Lung (tissue), 12 donors: ENCODE results near the gene IGLON5. TPM values are rescaled to one million over a fixed set of nuclear protein-coding genes. Genes with fewer than 3 reads are reported as not detected.
A peak's percentile ranks its signal among the peaks of the same experiment; 100 is the strongest.

Source experiments
- ATAC-seq: fragments of 200-7000 bp; cut with Tn5 transposase; one replicate; pipeline ENCODE4 v1.9.1; 2020; ENCODE audit warnings: moderate number of reproducible peaks; ENCODE audit not compliant: insufficient read depth, low FRiP score
- DNase-seq, 3 donors: peaks; one replicate each; pipeline ENCODE4 v3.0.0-alpha.2; 2013 to 2017
- H3K27ac ChIP-seq, 2 donors: one replicate each; pipeline ENCODE4 v1.5.1; 2013; ENCODE audit warnings: mild to moderate bottlenecking in 2 of 2, moderate library complexity in 2 of 2, control low read depth in 1 of 2, inconsistent platforms in 1 of 2, low read depth in 1 of 2, low read length in 1 of 2
- H3K27me3 ChIP-seq, 3 donors: one replicate each; pipeline ENCODE4 v1.5.1; 2013; ENCODE audit warnings: low read length in 2 of 3; ENCODE audit not compliant: control insufficient read depth in 3 of 3, insufficient read depth in 3 of 3
- H3K36me3 ChIP-seq, 4 donors: one replicate each; pipeline ENCODE4 v1.5.1; 2013; ENCODE audit warnings: low read length in 4 of 4, mild to moderate bottlenecking in 1 of 4, moderate library complexity in 1 of 4; ENCODE audit not compliant: control insufficient read depth in 4 of 4, insufficient read depth in 4 of 4
- H3K4me1 ChIP-seq, 5 donors: one replicate each; pipeline ENCODE4 v1.5.1; 2013; ENCODE audit warnings: low read length in 5 of 5, mild to moderate bottlenecking in 2 of 5, moderate library complexity in 1 of 5; ENCODE audit not compliant: control insufficient read depth in 5 of 5, insufficient read depth in 5 of 5
- H3K4me3 ChIP-seq: one replicate; pipeline ENCODE4 v1.5.1; 2013; ENCODE audit warnings: mild to moderate bottlenecking, control low read depth, moderate library complexity
- H3K9ac ChIP-seq, 2 donors: one replicate each; pipeline ENCODE4 v1.5.1; 2013; ENCODE audit warnings: low read length in 2 of 2, control low read depth in 1 of 2; ENCODE audit not compliant: insufficient read depth in 1 of 2
- H3K9me3 ChIP-seq, 4 donors: one replicate each; pipeline ENCODE4 v1.5.1; 2013; ENCODE audit warnings: low read length in 3 of 4, mild to moderate bottlenecking in 1 of 4, moderate library complexity in 1 of 4; ENCODE audit not compliant: control insufficient read depth in 4 of 4, insufficient read depth in 3 of 4
- WGBS, 2 donors: extraction: QIAGEN DNeasy Blood & Tissue Kit; methylation state at CpG; one replicate each; pipeline ENCODE4 v1.1.7; 2013; 5-methylcytosine and 5-hydroxymethylcytosine counted together
- polyA plus RNA-seq, 2 donors: library from polyadenylated mRNA; stranded (reverse); fragments of 200-250 nt; gene quantifications; one replicate each; pipeline ENCODE4 v1.2.1, GENCODE V29; 2013
- total RNA-seq, 2 donors: library from RNA; depleted of rRNA in 1 of 2; stranded (reverse); fragments of >200 nt in 1 of 2; gene quantifications; one replicate each; pipeline ENCODE4 v1.2.1, GENCODE V29; 2014 to 2021
- TF ChIP-seq, protein P1 (sequence below): IDR thresholded peaks from 2 replicates; pipeline ENCODE4 v1.5.1; 2012; ENCODE audit warnings: mild to moderate bottlenecking; ENCODE audit errors: control extremely low read depth, extremely low read depth
- donor health status: control.
- donor health status: control.
- donor health status: Bipolar disorder and iron deficiency.
- donor health status: healthy.
- donor health status: DM: yes; HTN: yes; CAD: no.

Gene IGLON5
- total and polyA plus RNA-seq, 4 donors: 0.09 to 0.43 (median 0.18) TPM; not detected in 1

DNA sequence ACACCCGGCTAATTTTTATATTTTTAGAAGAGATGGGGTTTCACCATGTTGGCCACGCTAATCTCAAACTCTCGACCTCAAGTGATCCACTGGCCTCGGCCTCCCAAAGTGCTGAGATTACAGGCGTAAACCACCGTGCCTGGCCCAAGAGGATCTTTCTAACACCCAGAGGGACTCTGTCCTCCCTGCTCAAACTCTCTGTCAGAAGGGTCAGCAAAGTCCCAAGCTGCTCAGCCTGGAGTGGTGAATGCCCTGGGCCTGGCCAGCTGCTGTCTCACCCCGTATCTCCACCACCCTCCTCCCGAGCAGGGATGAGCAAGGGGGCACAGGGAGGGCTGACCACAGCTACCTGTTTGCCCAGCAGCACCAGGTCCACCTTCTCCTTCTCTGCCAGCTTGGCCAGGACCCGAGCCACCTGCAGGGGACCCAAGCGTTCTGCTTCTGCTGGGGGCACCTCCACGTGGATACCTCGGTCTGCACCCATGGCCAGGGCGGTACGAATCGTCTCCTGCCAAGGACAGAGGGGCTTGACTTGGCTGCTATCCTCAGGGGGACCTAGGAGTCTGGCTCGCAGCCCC, 41.4 kb downstream of the IGLON5 start:
- ATAC-seq: no peak
- TF ChIP-seq, protein P1, sequence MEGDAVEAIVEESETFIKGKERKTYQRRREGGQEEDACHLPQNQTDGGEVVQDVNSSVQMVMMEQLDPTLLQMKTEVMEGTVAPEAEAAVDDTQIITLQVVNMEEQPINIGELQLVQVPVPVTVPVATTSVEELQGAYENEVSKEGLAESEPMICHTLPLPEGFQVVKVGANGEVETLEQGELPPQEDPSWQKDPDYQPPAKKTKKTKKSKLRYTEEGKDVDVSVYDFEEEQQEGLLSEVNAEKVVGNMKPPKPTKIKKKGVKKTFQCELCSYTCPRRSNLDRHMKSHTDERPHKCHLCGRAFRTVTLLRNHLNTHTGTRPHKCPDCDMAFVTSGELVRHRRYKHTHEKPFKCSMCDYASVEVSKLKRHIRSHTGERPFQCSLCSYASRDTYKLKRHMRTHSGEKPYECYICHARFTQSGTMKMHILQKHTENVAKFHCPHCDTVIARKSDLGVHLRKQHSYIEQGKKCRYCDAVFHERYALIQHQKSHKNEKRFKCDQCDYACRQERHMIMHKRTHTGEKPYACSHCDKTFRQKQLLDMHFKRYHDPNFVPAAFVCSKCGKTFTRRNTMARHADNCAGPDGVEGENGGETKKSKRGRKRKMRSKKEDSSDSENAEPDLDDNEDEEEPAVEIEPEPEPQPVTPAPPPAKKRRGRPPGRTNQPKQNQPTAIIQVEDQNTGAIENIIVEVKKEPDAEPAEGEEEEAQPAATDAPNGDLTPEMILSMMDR: no peak
- peaks cover 0 to 6% (median 0%) of the 10 kb centered on the region in 5 donors for H3K4me1 ChIP-seq
- no peak overlapping the region for H3K9ac ChIP-seq
- 95 to 98% methylated on average over 16 of the region's 16 CpGs for WGBS, 2 donors
- no peak overlapping the region for H3K4me3 ChIP-seq
- no peak overlapping the region for H3K27ac ChIP-seq
- no peaks in the 10 kb centered on the region for H3K9me3 ChIP-seq
- peaks cover 0 to 26% (median 13%) of the 10 kb centered on the region in 4 donors for H3K36me3 ChIP-seq
- H3K27me3 ChIP-seq: no peaks in the 10 kb centered on the region
- DNase-seq: no peak

DNA sequence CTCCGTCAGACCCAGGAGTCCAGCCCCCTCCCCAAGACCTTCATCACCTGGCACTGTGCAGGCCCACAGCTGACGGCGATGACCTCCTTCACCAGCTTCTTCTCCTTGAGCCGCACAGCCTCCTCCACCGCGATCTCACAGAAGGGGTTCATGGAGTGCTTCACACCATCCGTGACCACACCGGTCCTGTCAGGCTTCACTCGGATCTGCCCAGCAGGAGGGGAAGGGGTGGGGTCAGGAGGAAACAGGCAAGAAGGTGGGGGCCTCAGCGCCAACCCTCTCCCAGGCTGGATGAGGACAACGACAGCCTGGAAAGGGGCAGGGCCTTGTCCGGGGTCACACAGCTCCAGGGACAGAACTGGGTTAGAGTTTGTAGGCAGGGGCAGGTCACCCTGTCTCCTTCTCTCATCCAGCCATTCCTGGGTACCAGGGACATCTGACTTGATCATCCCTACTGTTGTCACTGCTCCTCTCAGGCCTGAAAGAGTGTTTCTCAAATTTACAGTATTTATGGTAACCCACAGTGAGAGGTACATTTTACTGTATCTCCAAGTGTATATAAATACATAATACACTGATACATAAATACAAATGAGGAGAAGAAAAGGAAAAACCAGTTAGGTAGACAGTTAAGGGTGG, 42.8 kb downstream of the IGLON5 start:
- no peak overlapping the region for H3K27ac ChIP-seq
- ATAC-seq (no peak), DNase-seq (peak in 2 of 3 donors; percentile 9 to 25)
- 75 to 79% methylated on average over 12 of the region's 12 CpGs for WGBS, 2 donors
- peaks cover 0 to 26% (median 13%) of the 10 kb centered on the region in 4 donors for H3K36me3 ChIP-seq
- H3K9me3 ChIP-seq: no peaks in the 10 kb centered on the region
- H3K4me3 ChIP-seq: no peak overlapping the region
- no peaks in the 10 kb centered on the region for H3K27me3 ChIP-seq
- H3K4me1 ChIP-seq: peaks cover 0 to 6% (median 0%) of the 10 kb centered on the region in 5 donors
- TF ChIP-seq, protein P1: no peak
- H3K9ac ChIP-seq: no peak overlapping the region

DNA sequence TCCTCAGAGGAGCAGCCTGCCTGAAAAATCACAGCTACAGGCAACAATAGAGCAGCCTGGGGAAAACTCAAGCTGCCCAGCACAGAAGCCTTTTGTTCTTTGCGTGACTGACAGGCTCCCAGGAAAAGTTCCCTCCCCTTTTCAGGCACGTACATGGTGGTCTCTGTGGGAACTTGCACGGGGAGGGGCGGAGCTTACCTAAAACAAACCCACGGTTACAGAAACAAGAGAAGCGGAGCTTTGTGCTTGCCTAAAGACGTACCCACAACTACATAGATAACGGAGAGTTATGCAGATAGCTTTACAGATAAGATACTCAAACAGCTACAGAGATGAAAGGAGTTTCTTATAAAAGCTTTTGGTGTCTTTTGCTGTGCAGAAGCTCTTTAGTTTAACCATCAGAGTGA, 43.3 kb downstream of the IGLON5 start:
- WGBS, 2 donors: 69 to 75% methylated on average over 8 of the region's 8 CpGs
- Histone ChIP-seq H3K36me3 (peaks cover 0 to 26% (median 13%) of the 10 kb centered on the region in 4 donors), H3K9ac (no peak overlapping the region), H3K4me3 (no peak overlapping the region), H3K9me3 (no peaks in the 10 kb centered on the region), H3K27ac (no peak overlapping the region), H3K27me3 (no peaks in the 10 kb centered on the region), H3K4me1 (peaks cover 0 to 6% (median 0%) of the 10 kb centered on the region in 5 donors)
- TF ChIP-seq, protein P1: no peak
- peak; percentile 65 to 81 (median 74) for DNase-seq
- no peak for ATAC-seq
